Mesendoderm (in vitro differentiated cells): ENCODE data around the gene CFL1. TPM values are rescaled to one million over a fixed set of nuclear protein-coding genes. Genes with fewer than 3 reads are reported as not detected.

Source experiments
- DNase-seq: peaks from one replicate; pipeline ENCODE4 v3.0.0; 2013
- H2AK5ac ChIP-seq: 2 replicates; pipeline ENCODE4 v1.6.1; 2013; ENCODE audit warnings: low read length, inconsistent platforms
- H2BK120ac ChIP-seq: 2 replicates; pipeline ENCODE4 v1.6.1; 2013; ENCODE audit warnings: low read depth, mild to moderate bottlenecking, low read length, moderate library complexity, mixed read lengths
- H2BK15ac ChIP-seq: replicated peaks from 2 replicates; pipeline ENCODE4 v1.6.1; 2013; ENCODE audit warnings: low read depth, mild to moderate bottlenecking, moderate library complexity
- H2BK5ac ChIP-seq: 2 replicates; pipeline ENCODE4 v1.6.1; 2013; ENCODE audit warnings: low read length, inconsistent platforms
- H3K18ac ChIP-seq: 2 replicates; pipeline ENCODE4 v1.6.1; 2013; ENCODE audit warnings: mild to moderate bottlenecking, low read length, mixed read lengths
- H3K23ac ChIP-seq: one replicate; pipeline ENCODE4 v1.6.1; 2013; ENCODE audit warnings: low read length
- H3K27ac ChIP-seq: 2 replicates; pipeline ENCODE4 v1.5.1; 2013; ENCODE audit warnings: low read depth, mild to moderate bottlenecking, inconsistent platforms, low read length, moderate library complexity
- H3K27me3 ChIP-seq: 2 replicates; pipeline ENCODE4 v1.6.1; 2013; ENCODE audit warnings: low read length, control low read depth, mild to moderate bottlenecking, inconsistent platforms; ENCODE audit not compliant: insufficient read depth, poor library complexity
- H3K36me3 ChIP-seq: 2 replicates; pipeline ENCODE4 v1.6.1; 2013; ENCODE audit warnings: low read length, inconsistent platforms; ENCODE audit not compliant: control insufficient read depth, insufficient read depth
- H3K4ac ChIP-seq: one replicate; pipeline ENCODE4 v1.6.1; 2013; ENCODE audit warnings: low read depth, mild to moderate bottlenecking, low read length, moderate library complexity
- H3K4me1 ChIP-seq: 2 replicates; pipeline ENCODE4 v1.6.1; 2013; ENCODE audit warnings: low read depth, low read length, inconsistent platforms; ENCODE audit not compliant: control insufficient read depth
- H3K4me2 ChIP-seq: 2 replicates; pipeline ENCODE4 v1.6.1; 2013; ENCODE audit warnings: low read length
- H3K4me3 ChIP-seq: 2 replicates; pipeline ENCODE4 v1.5.1; 2013; ENCODE audit warnings: mild to moderate bottlenecking, low read length
- H3K56ac ChIP-seq: one replicate; pipeline ENCODE4 v1.6.1; 2013; ENCODE audit warnings: low read length
- H3K79me1 ChIP-seq: 2 replicates; pipeline ENCODE4 v1.6.1; 2013; ENCODE audit warnings: low read length, inconsistent platforms
- H3K79me2 ChIP-seq: 2 replicates; pipeline ENCODE4 v1.6.1; 2013; ENCODE audit warnings: mild to moderate bottlenecking, low read length; ENCODE audit not compliant: control insufficient read depth, insufficient read depth
- H3K9ac ChIP-seq: 2 replicates; pipeline ENCODE4 v1.6.1; 2013; ENCODE audit warnings: low read length, inconsistent platforms
- H4K5ac ChIP-seq: one replicate; pipeline ENCODE4 v1.6.1; 2013; ENCODE audit warnings: low read length
- H4K8ac ChIP-seq: one replicate; pipeline ENCODE4 v1.6.1; 2013; ENCODE audit warnings: low read depth, mild to moderate bottlenecking, control low read depth, low read length, moderate library complexity
- WGBS: extraction: QIAGEN DNeasy Blood & Tissue Kit; methylation state at CpG from one replicate; pipeline ENCODE4 v1.1.7; 2013; ENCODE audit warnings: low lambda C conversion rate, missing lambda C conversion rate; ENCODE audit not compliant: insufficient coverage; ENCODE audit errors: extremely low coverage; 5-methylcytosine and 5-hydroxymethylcytosine counted together
- polyA plus RNA-seq, 2 experiments: library from polyadenylated mRNA; stranded (reverse); fragments of 200-250 nt; gene quantifications; one replicate each; pipeline ENCODE4 v1.2.3, GENCODE V29; 2013

CFL1 gene
- polyA plus RNA-seq (2013, experiment 1 of 2): 1,253 TPM
- polyA plus RNA-seq (2013, experiment 2 of 2): 1,244 TPM

DNA sequence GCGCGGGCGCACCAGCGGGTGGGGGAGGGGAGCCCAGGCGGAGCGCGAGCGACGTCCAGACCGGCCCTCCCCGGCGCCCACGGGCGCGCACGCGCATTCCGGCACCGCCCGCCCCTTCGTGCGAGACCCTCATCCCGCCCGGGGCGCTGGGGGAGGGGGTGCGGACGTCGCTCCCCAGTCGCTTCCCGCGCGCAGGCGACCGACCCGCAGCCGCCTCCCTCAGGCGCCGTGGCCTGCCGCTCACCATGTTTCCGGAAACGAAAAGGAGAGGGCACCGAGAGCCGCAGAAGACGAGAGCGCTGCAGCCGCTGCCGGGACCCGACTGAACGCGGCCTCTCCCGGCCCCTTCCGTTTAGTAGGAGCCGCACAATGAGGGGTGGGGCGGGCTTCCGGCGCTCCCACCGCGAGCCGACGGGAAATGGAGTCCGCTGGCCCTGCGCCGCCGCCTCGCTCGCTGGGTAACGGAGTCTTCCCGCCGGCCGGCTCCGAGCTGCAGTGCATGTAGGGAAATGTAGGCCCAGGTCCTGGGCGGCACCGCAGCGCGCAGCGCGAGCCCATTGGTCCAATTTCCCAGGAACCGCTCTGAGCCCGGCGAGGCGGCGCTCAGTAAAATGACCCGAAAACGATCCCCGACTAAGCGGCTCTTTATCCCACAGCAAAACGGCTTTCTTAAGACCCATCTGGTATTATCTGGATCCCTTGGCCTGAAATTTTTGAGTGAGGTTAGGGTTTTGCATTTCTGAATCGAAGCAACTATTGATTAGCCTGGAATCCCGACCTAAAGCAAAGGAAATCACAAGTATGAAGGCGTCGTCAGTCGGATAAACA is at the start of gene CFL1:
TSS of gene CFL1 (minus strand) at position 328 of the 828 bp plus-strand sequence. CDS start at position 247, 81 bp downstream.
- Histone ChIP-seq H2BK15ac (no peak within 1 kb of the TSS), H3K56ac (peak within 1 kb of the TSS; percentile 99), H3K36me3 (peaks cover 23% of the 10 kb centered on the region), H3K79me2 (peaks cover 45% of the 10 kb centered on the region), H2BK120ac (peak within 1 kb of the TSS; percentile 3), H3K27me3 (no peaks in the 10 kb centered on the region), H3K4me2 (peak within 1 kb of the TSS; percentile 100), H3K23ac (no peak within 1 kb of the TSS), H3K27ac (peak within 1 kb of the TSS; percentile 98), H3K79me1 (peaks cover 33% of the 10 kb centered on the region), H4K5ac (no peak within 1 kb of the TSS), H3K4me1 (peaks cover 3% of the 10 kb centered on the region), H2BK5ac (peak within 1 kb of the TSS; percentile 88), H4K8ac (peak within 1 kb of the TSS; percentile 60), H3K4ac (peak within 1 kb of the TSS; percentile 85), H3K4me3 (peak within 1 kb of the TSS; percentile 65), H3K9ac (peak within 1 kb of the TSS; percentile 98), H3K18ac (peak within 1 kb of the TSS; percentile 96), H2AK5ac (peak within 1 kb of the TSS; percentile 45)
- DNase-seq: peak; percentile 99
- no CpG with 5 or more reads among the region's 92 CpGs for WGBS

DNA sequence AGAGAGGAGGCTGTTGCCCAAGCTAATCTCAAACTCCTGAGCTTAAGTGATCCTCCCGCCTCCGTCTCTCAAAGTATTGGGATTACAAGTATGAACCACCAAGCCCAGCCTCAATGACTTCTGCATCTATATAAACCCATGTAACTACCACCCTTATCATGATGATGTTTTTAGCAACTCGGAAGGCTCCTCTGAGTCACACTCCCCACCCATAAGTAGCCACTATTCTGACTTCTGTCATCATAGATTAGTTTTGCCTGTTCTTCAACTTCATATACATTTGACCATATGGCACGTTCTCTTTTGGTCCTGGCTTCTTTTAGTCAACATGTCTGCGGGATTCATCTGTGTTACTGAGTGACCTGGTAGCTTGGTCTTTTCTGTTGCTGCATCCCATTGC is 48.6 kb upstream of the CFL1 start:
- peaks cover 1% of the 10 kb centered on the region for H3K4me1 ChIP-seq
- H3K4ac ChIP-seq: no peak overlapping the region
- H3K27me3 ChIP-seq: no peaks in the 10 kb centered on the region
- H3K27ac ChIP-seq: no peak overlapping the region
- no peak overlapping the region for H2BK5ac ChIP-seq
- DNase-seq: no peak
- no peak overlapping the region for H4K5ac ChIP-seq
- no peak overlapping the region for H3K56ac ChIP-seq
- H3K18ac ChIP-seq: no peak overlapping the region
- H2BK15ac ChIP-seq: no peak overlapping the region
- no peak overlapping the region for H3K9ac ChIP-seq
- H4K8ac ChIP-seq: no peak overlapping the region
- no peak overlapping the region for H2BK120ac ChIP-seq
- no peak overlapping the region for H3K23ac ChIP-seq
- H3K4me3 ChIP-seq: no peak overlapping the region
- H3K4me2 ChIP-seq: no peak overlapping the region
- no peaks in the 10 kb centered on the region for H3K79me2 ChIP-seq
- no peaks in the 10 kb centered on the region for H3K79me1 ChIP-seq
- no peaks in the 10 kb centered on the region for H3K36me3 ChIP-seq
- no peak overlapping the region for H2AK5ac ChIP-seq
- WGBS: no CpG with 5 or more reads among the region's 5 CpGs

DNA sequence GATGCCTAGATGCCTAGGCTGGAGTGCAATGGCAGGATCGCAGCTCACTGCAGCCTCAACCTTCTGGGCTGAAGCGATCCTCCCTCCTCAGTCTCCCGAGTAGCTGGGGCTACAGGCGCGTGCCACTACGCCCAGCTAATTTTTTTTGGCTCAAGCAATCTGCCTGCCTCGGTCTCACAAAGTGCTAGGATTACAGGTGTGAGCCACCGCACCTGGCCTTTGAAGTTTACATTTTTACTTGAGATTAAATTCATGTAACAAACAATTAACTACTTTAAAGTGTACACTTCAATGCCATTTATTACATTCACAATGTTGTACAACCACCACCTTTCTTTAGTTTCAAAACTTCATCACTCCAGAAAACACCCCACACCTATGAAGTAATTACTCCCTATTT is 45.7 kb upstream of the CFL1 start:
- H2AK5ac ChIP-seq: no peak overlapping the region
- DNase-seq: no peak
- H3K4me2 ChIP-seq: no peak overlapping the region

DNA sequence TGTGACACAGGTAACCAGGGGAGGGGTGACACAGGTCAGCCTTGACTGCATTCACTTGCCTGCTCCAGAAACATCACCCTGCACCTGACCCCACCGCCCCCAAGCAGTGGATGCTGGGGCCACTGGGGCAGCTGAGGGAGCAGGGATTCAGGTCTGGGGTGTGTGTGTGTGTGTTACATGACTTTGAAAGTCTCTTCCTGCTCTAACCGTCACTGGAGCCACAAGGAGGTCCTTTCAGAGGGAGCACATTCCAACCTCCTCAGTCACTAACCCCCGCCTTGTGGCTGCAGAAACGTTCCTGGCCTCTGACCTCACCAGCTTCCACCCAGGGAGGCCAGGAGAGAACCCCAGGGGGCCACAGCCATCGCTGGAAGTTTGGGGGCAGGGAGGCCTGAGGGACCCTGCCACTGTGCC is 45.1 kb upstream of the CFL1 start:
- Histone ChIP-seq H3K4ac (no peak overlapping the region), H3K4me3 (no peak overlapping the region), H3K56ac (peak overlapping the region; percentile 34), H2BK15ac (no peak overlapping the region), H3K18ac (no peak overlapping the region), H4K8ac (no peak overlapping the region), H3K4me1 (no peaks in the 10 kb centered on the region), H3K79me1 (no peaks in the 10 kb centered on the region), H4K5ac (no peak overlapping the region), H2BK120ac (no peak overlapping the region), H3K36me3 (no peaks in the 10 kb centered on the region), H2BK5ac (no peak overlapping the region), H2AK5ac (no peak overlapping the region), H3K27ac (no peak overlapping the region), H3K9ac (no peak overlapping the region), H3K27me3 (peaks cover 7% of the 10 kb centered on the region), H3K79me2 (no peaks in the 10 kb centered on the region), H3K4me2 (no peak overlapping the region), H3K23ac (no peak overlapping the region)
- WGBS: no CpG with 5 or more reads among the region's 5 CpGs
- DNase-seq: peak; percentile 96

More for the DNA sequence above, 45.7 kb upstream of the CFL1 start:
- Histone ChIP-seq H2BK120ac (no peak overlapping the region), H3K4me3 (no peak overlapping the region), H4K5ac (no peak overlapping the region), H2BK15ac (no peak overlapping the region), H3K56ac (no peak overlapping the region), H3K79me1 (no peaks in the 10 kb centered on the region), H3K9ac (no peak overlapping the region), H3K27ac (no peak overlapping the region), H3K23ac (no peak overlapping the region), H2BK5ac (no peak overlapping the region), H3K4me1 (no peaks in the 10 kb centered on the region), H4K8ac (no peak overlapping the region), H3K79me2 (no peaks in the 10 kb centered on the region), H3K27me3 (peaks cover 7% of the 10 kb centered on the region), H3K18ac (no peak overlapping the region), H3K36me3 (no peaks in the 10 kb centered on the region), H3K4ac (no peak overlapping the region)
- WGBS: no CpG with 5 or more reads among the region's 8 CpGs

DNA sequence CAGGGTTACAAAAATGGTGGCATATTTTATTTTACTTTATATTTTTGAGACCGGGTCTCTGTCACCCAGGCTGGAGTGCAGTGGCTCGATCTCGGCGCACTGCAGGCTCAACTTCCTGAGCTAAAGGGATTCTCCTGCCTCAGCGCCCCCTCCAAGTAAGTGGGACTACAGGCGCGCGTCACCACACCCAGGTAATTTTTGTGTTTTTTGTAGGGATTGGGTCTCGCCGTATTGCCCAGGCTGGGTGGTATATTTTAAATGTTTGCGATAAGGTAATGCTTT is 42.9 kb upstream of the CFL1 start:
- Histone ChIP-seq H3K18ac (no peak overlapping the region), H2BK15ac (no peak overlapping the region), H2BK120ac (no peak overlapping the region), H3K27me3 (peaks cover 7% of the 10 kb centered on the region), H3K4me3 (no peak overlapping the region), H3K4ac (no peak overlapping the region), H2AK5ac (no peak overlapping the region), H3K4me2 (no peak overlapping the region), H3K27ac (no peak overlapping the region), H3K79me2 (no peaks in the 10 kb centered on the region), H4K5ac (no peak overlapping the region), H3K56ac (no peak overlapping the region), H3K23ac (no peak overlapping the region), H3K79me1 (no peaks in the 10 kb centered on the region), H4K8ac (no peak overlapping the region), H2BK5ac (no peak overlapping the region), H3K9ac (no peak overlapping the region), H3K4me1 (no peaks in the 10 kb centered on the region), H3K36me3 (no peaks in the 10 kb centered on the region)
- WGBS: no CpG with 5 or more reads among the region's 11 CpGs
- DNase-seq: no peak
